ENCODE results near the gene ARHGEF1.
A peak's percentile ranks its signal among the peaks of the same experiment; 100 is the strongest.
"Not testable (repeated sequence)": the region's sequence is repeated elsewhere in the genome, so short reads cannot be mapped to it uniquely, and the experiment has no call there.

The ARHGEF1 gene

DNA sequence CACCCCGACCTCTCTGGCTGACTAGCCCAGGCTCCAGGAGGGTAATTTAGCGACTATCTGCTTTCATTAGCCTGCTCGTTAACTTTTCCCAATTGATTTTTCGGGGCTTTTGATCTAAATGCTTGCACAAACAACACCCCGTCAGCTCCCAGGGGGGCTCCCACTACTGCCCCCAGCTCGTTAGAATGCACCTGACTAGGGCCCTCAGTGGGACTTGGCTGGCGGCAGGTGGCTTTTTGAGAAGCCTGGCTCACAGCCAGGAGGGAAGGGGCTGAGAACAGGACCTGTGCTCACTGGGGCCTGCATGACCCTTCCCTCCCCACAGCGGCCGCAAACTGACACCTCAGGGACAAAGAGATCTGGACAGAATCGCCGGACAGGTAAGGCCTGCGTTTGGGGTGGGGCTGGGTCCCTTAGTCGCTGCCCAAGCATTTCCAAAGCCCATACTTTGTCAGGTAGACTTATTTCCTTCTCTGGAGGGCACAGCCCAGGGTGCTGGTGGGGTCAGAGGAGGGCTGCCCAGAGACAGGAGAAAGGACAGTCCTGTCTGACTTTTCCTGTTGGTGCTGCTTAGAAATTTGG, 13.5 kb upstream of the ARHGEF1 start:
- TF ChIP-seq, protein P1, sequence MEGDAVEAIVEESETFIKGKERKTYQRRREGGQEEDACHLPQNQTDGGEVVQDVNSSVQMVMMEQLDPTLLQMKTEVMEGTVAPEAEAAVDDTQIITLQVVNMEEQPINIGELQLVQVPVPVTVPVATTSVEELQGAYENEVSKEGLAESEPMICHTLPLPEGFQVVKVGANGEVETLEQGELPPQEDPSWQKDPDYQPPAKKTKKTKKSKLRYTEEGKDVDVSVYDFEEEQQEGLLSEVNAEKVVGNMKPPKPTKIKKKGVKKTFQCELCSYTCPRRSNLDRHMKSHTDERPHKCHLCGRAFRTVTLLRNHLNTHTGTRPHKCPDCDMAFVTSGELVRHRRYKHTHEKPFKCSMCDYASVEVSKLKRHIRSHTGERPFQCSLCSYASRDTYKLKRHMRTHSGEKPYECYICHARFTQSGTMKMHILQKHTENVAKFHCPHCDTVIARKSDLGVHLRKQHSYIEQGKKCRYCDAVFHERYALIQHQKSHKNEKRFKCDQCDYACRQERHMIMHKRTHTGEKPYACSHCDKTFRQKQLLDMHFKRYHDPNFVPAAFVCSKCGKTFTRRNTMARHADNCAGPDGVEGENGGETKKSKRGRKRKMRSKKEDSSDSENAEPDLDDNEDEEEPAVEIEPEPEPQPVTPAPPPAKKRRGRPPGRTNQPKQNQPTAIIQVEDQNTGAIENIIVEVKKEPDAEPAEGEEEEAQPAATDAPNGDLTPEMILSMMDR (IDR thresholded peaks at IDR 0.05; ENCODE audit: low read depth, low read length) = no peak
- no peak for DNase-seq (ENCODE audit: extremely low read depth, low read depth)

DNA sequence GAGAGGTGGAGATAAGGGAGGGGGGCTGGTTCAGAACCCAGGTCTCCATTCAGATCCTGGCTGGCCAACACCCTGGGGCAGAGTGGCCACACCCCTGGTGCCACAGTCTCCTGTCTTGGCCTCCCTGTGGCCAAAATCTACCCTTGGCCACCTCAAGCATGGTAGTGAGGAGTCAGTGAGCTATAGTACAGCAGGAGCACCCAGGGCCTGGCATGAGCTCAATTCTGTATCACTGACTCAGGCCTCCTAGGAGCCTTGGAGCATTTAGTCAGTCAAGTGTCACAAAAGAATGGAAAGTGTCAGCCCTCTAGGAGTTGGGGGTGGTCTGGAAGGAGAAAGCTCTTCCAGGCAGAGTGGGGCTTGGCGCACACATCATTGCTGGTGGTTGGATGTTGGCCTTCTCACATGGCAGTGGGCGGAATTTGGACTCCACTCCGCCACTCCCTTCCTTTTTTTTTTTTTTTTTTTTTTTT, 12.5 kb upstream of the ARHGEF1 start:
- DNase-seq (ENCODE audit: extremely low read depth, low read depth) = no peak
- TF ChIP-seq, protein P1 (IDR thresholded peaks at IDR 0.05; ENCODE audit: low read depth, low read length) = no peak

DNA sequence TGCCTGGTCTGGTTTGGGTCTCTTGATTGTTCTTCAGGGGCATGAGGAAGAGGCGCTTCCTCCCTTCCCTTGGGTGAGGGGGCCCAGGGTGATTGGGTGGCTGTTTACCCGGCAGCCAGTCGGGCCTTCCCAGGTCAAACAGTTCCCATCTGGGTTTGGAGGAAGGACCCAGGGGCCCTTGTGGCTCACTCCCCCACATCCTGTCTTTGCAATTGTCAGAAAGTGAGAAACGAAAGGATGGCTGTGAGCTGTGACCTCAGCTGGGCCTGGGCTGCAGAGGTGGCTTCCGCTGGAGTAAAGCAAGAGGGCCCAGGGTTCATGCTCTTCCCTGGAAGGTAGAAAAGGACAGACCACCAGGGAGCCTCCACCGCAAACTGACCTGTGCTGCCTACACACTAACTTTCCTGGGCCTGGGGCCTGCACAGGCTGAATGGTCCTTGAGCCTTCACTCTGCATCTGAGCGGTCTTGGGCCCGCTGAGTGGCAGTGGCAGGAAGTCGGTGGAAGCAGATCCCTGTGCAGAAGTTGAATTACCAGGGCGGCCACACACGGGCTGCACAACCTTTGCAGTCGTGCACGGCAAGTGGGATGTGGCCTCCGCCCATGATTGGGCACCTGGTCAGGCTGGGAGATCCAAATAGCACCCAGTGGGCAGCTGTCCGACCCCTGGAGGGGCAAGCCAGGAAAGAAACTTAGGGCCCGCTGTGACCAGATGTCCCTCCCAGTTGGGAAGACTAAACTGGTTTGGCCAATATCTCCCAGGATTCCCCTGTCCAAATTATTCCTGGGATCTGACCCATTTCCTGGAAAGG, 11.2 kb upstream of the ARHGEF1 start:
- DNase-seq (ENCODE audit: extremely low read depth, low read depth) = no peak
- TF ChIP-seq, protein P1 (IDR thresholded peaks at IDR 0.05; ENCODE audit: low read depth, low read length) = no peak

DNA sequence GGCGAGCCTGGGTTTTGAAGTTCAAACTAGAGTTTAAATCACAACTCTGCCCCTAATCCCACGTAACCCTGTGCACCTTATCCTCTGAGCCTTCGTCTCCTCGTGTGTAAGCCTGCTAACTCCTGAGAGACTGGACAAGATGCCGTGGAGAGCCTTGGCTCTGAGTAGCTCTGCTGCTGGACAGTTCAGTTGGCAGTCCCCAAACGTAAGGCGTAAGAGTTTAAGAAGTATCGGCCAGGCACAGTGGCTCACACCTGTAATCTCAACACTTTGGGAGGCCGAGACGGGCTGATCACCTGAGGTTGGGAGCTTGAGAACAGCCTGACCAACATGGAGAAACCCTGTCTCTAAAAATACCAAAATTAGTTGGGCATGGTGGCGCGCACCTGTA, 10.6 kb upstream of the ARHGEF1 start:
- DNase-seq (ENCODE audit: extremely low read depth, low read depth) = no peak
- TF ChIP-seq, protein P1 (IDR thresholded peaks at IDR 0.05; ENCODE audit: low read depth, low read length) = no peak

DNA sequence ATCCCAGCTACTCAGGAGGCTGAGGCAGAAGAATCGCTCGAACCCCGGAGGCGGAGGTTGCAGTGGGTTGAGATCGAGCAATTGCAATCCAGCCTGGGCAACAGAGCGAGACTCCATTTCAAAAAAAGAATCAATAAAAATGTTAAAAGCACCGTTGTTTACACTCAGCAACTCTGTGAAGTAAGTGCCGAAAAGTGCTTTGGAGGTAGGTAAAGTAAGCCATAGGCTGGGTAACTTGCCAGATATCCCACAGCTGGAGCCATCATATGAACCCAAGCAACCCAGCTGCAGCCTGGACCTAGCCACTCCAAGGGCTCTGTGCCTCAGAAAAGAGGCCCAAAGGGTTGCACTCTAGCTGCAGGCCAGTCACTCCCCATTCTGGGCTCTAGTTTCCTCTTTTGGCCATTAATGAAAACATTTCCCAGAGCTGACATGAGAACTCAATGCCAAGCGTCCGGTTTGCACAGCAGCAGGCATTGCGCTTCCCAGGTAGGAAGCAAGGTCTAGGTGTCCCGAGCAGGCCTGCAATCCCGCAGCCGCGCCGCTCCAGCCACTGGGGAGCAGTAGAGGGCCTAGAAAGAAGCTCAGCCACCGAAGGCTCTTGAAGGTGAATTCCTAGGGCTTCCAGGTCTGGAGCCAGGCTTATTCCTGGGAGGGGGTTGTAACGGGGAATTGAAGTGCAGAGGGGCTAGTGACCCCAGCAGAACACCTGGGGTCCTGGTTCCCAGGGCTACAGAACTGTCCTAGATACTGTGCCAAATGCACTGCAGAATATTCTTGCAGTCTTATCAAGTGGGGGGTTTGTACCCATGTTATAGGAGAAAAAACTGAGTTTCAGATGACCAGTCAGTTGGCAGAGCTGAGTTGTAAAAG, 10.0 kb upstream of the ARHGEF1 start:
- no peak for DNase-seq (ENCODE audit: extremely low read depth, low read depth)
- TF ChIP-seq, protein P1 (IDR thresholded peaks at IDR 0.05; ENCODE audit: low read depth, low read length) = peak; percentile 68

DNA sequence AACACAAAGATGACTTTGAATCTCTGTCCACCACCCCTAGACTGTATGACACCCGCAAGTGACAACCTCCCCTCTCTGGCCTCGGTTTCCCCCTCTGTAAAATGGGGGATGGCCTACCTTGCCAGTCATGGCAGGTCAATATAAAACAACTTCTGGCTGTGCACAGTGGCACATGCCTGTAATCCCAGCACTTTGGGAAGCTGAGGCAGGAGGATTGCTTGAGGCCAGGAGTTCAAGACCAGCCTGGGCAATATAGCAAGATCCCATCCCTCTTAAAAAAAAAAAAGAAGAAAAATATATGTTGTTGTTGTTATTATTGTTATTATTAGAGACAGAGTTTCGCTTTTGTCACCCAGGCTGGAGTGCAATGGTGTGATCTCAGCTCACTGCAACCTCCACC, 7.0 kb upstream of the ARHGEF1 start:
- not testable (repeated sequence) for DNase-seq (ENCODE audit: extremely low read depth, low read depth)

DNA sequence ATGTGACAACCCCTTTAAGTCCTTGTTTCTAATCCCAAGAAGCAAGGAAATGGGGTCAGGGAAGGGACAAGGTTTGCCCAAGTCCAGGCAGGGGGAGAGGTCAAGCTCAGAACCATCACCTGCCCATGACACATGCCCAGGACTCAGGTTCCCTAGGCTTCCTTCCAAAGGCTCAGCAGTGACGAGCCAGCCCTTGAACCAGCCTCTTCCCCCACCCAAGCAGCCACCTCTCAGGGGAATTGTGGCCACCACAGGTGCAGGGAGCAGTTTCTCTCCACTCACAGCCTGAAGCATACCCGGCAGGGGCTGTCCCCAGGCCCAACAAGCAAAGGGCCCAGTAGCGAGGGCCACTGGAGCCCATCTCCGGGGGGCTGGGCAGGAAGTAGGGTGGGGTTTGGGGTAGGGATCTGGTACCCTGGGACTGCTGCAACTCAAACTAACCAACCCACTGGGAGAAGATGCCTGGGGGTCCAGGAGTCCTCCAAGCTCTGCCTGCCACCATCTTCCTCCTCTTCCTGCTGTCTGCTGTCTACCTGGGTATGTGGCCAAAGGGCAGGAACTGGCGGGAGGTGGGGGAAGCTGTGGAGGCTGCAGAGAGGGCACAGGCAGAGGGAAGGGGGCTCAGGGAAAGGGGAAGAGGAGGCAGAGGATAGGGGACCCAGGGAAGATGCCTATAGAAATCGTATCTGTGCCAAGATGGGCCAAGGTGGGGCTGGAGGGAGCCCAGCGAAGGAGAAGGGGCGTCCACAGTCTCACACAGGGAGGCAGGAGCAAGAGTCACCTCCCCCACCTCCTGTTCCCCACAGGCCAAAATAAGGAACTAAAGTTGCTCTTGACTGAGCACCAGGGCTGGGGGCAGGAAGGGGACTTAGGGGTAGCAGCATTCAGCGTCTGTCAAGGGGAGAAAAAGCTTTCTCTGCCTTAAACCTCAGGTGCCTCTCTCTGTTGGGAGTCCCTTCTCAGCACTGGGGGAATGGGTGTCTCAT, 5.8 kb upstream of the ARHGEF1 start, which contains the start of gene CD79A:
CD79A (plus strand) TSS at position 433 of the 986 bp plus-strand sequence; CDS start at position 459, 26 bp downstream.
- TF ChIP-seq, protein P1 (IDR thresholded peaks at IDR 0.05; ENCODE audit: low read depth, low read length) = no peak
- DNase-seq (ENCODE audit: extremely low read depth, low read depth) = no peak

Data from AG09319 (cell line).